ENCODE results near the gene TNFSF15. TPM values are rescaled to one million over a fixed set of nuclear protein-coding genes. Genes with fewer than 3 reads are reported as not detected.

TNFSF15 gene
- total RNA-seq, 3 donors from 2014 or later, result 0.32 to 0.53 (median 0.43) TPM

DNA sequence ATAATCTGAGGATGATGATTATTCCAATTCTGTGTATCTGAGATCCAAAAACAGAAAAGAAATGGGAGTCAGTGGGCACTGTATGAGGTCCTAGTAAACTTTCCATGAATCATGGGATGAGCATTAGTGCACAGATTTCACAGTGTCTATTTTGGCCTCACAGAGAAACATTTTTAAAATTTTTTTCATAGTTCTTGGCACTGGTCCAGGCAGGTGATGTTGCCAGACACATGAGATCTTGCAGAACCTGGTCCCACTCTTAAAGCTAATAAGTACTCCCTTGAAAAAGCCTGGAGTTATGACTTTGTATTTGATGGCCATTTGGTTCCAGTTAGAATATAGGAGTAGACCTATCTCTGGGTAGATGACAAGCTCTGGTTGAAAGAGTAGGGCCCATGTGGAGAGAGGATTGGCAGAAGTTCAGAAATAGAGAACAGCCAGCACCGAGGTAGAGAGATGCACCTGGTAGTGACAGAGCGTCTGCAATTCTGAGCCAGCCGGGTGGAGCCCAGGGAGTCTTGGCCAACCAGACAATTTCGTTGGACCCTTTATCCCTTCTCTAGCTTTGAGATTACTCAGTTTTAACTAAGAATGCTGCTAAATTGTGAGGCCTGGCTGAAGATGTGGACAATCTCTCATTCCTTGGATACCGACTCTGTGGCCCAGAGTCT, 6.3 kb upstream of the TNFSF15 start:
- Mint-ChIP-seq H3K27me3 (ENCODE audit: low read depth) (no peaks in the 10 kb centered on the region), H3K4me1 (ENCODE audit: low read depth) (peaks cover 14% of the 10 kb centered on the region), H3K36me3 (ENCODE audit: insufficient read depth) (no peaks in the 10 kb centered on the region), H3K4me3 (no peak overlapping the region), H3K9me3 (no peaks in the 10 kb centered on the region)
- ATAC-seq, result no peak
- DNase-seq, result no peak

- no peaks in the 10 kb centered on the region for H3K27me3 Mint-ChIP-seq (ENCODE audit: low read depth)
- H3K4me1 Mint-ChIP-seq (ENCODE audit: low read depth), result peaks cover 22% of the 10 kb centered on the region
- no peaks in the 10 kb centered on the region for H3K9me3 Mint-ChIP-seq
- ATAC-seq, result no peak
- no peaks in the 10 kb centered on the region for H3K36me3 Mint-ChIP-seq (ENCODE audit: insufficient read depth)
- no peak overlapping the region for H3K4me3 Mint-ChIP-seq
- DNase-seq, result no peak
These were observed 5.5 kb upstream of the TNFSF15 start for GRCh38 chr9:114811301-114811700.

DNA sequence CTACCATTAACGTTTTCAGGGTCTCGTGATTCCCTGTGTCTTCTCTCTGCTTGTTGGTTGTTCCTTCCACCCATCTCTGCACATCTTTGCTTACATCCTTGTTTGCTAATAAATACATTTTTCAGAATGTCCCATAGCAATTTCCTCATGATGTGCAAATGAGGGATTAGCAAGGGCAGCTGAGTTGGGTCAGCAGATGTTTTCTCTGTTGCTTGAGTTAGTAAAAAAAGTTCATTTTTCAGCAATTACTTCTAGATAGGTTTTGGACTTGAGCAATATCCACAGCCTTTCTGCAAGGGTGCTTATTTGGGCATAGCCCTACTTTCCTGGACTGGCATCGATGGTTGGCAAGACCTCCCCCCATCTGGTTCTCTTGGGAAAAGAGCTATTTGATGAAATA, 4.8 kb upstream of the TNFSF15 start:
- no peaks in the 10 kb centered on the region for H3K9me3 Mint-ChIP-seq

DNA sequence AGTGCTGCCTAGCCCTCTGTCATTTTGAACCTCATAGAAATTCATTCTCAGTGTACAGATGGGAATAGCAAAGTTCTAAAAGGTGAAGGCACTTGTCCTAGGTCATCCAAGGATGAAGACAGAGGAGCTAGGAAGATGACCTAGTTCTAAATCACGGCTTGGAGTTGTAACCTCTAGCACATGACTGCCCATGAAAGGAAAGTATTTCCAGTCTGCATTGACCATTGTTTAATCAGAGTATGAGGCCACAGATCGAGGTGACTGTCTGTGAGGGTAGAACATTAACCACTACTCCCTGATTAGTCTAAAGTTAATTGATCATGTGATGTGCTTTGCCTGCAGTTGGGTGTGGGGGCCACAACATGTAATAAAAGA, 674 bp upstream of the TNFSF15 start:
- H3K4me1 Mint-ChIP-seq (ENCODE audit: low read depth), result peaks cover 28% of the 10 kb centered on the region

More for the DNA sequence above, 4.8 kb upstream of the TNFSF15 start:
- Mint-ChIP-seq H3K4me1 (ENCODE audit: low read depth) (peaks cover 29% of the 10 kb centered on the region), H3K4me3 (no peak overlapping the region), H3K36me3 (ENCODE audit: insufficient read depth) (no peaks in the 10 kb centered on the region), H3K27me3 (ENCODE audit: low read depth) (no peaks in the 10 kb centered on the region)
- ATAC-seq (no peak), DNase-seq (no peak)

GRCh38 chr9:114804505-114804904, 1.3 kb downstream of the TNFSF15 start:
- peaks cover 28% of the 10 kb centered on the region for H3K4me1 Mint-ChIP-seq (ENCODE audit: low read depth)
- DNase-seq (no peak), ATAC-seq (no peak)
- peaks cover 2% of the 10 kb centered on the region for H3K27me3 Mint-ChIP-seq (ENCODE audit: low read depth)
- no peaks in the 10 kb centered on the region for H3K9me3 Mint-ChIP-seq
- no peak overlapping the region for H3K4me3 Mint-ChIP-seq
- H3K36me3 Mint-ChIP-seq (ENCODE audit: insufficient read depth), result no peaks in the 10 kb centered on the region

More for the DNA sequence above, 674 bp upstream of the TNFSF15 start:
- ATAC-seq, result peak; percentile 25 to 27
- Mint-ChIP-seq H3K9me3 (no peaks in the 10 kb centered on the region), H3K4me3 (peak overlapping the region; percentile 44), H3K27me3 (ENCODE audit: low read depth) (no peaks in the 10 kb centered on the region), H3K36me3 (ENCODE audit: insufficient read depth) (no peaks in the 10 kb centered on the region)
- DNase-seq, result no peak

- H3K27me3 Mint-ChIP-seq (ENCODE audit: low read depth), result peaks cover 2% of the 10 kb centered on the region
- H3K9me3 Mint-ChIP-seq, result no peaks in the 10 kb centered on the region
- H3K4me3 Mint-ChIP-seq, result no peak overlapping the region
These were observed 2.2 kb downstream of the TNFSF15 start for GRCh38 chr9:114803479-114804265.

GRCh38 chr9:114799925-114800324, 5.9 kb downstream of the TNFSF15 start:
- H3K36me3 Mint-ChIP-seq (ENCODE audit: insufficient read depth), result no peaks in the 10 kb centered on the region
- no peak for DNase-seq
- peaks cover 2% of the 10 kb centered on the region for H3K27me3 Mint-ChIP-seq (ENCODE audit: low read depth)
- H3K4me1 Mint-ChIP-seq (ENCODE audit: low read depth), result peaks cover 2% of the 10 kb centered on the region
- no peak overlapping the region for H3K4me3 Mint-ChIP-seq
- H3K9me3 Mint-ChIP-seq, result no peaks in the 10 kb centered on the region
- no peak for ATAC-seq

More at GRCh38 chr9:114803479-114804265, 2.2 kb downstream of the TNFSF15 start:
- Mint-ChIP-seq H3K36me3 (ENCODE audit: insufficient read depth) (no peaks in the 10 kb centered on the region), H3K4me1 (ENCODE audit: low read depth) (peaks cover 28% of the 10 kb centered on the region)
- ATAC-seq, result no peak
- DNase-seq, result no peak

DNA sequence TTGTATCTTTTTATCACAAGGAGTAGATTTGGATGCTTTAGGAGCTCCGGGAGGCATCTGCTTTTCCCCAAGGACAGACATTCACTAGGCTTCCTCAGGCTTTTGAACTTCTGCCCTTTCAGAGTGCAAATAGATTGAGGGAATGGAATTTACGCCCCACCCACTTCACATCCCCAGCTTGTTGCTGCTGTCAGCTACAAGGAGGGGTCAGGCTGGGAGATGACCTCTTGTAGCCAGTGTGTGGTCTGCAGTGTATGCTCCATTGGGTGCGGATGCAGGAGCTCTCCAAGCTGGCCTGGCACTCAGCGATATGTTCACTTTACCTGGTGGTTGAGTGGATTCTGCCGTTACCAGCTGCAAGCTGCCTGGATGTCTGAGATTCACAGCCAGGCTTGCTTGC, 6.4 kb downstream of the TNFSF15 start:
- DNase-seq, result no peak

GRCh38 chr9:114798780-114799427, 6.9 kb downstream of the TNFSF15 start:
- Mint-ChIP-seq H3K4me1 (ENCODE audit: low read depth) (no peaks in the 10 kb centered on the region), H3K4me3 (no peak overlapping the region), H3K27me3 (ENCODE audit: low read depth) (peaks cover 2% of the 10 kb centered on the region), H3K9me3 (no peaks in the 10 kb centered on the region), H3K36me3 (ENCODE audit: insufficient read depth) (no peaks in the 10 kb centered on the region)
- ATAC-seq (no peak), DNase-seq (no peak)

More for the DNA sequence above, 6.4 kb downstream of the TNFSF15 start:
- Mint-ChIP-seq H3K27me3 (ENCODE audit: low read depth) (peaks cover 2% of the 10 kb centered on the region), H3K4me1 (ENCODE audit: low read depth) (no peaks in the 10 kb centered on the region), H3K9me3 (no peaks in the 10 kb centered on the region), H3K36me3 (ENCODE audit: insufficient read depth) (no peaks in the 10 kb centered on the region), H3K4me3 (no peak overlapping the region)
- ATAC-seq, result no peak

DNA sequence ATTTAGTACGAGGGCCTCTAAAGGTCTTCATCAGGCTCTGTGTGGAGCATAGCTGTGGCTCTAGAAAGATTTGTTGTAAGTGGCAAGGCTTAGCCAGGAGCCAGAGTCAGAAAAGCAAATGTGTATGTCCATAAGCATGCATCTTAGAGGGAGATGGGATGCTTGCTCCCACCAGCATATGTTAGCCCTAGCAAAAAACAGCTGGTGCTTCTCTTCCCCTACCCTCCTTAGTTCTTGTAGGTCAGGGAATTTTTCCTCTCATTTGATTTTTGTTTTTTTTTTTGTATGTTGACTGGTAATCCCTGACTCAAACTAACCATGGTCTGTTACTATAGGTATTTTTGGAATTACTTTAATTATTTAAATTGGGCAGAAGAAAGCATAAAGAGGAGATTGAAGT, 7.7 kb downstream of the TNFSF15 start:
- Mint-ChIP-seq H3K4me1 (ENCODE audit: low read depth) (no peaks in the 10 kb centered on the region), H3K9me3 (no peaks in the 10 kb centered on the region), H3K27me3 (ENCODE audit: low read depth) (peaks cover 2% of the 10 kb centered on the region), H3K36me3 (ENCODE audit: insufficient read depth) (no peaks in the 10 kb centered on the region), H3K4me3 (no peak overlapping the region)
- ATAC-seq (no peak), DNase-seq (no peak)

DNA sequence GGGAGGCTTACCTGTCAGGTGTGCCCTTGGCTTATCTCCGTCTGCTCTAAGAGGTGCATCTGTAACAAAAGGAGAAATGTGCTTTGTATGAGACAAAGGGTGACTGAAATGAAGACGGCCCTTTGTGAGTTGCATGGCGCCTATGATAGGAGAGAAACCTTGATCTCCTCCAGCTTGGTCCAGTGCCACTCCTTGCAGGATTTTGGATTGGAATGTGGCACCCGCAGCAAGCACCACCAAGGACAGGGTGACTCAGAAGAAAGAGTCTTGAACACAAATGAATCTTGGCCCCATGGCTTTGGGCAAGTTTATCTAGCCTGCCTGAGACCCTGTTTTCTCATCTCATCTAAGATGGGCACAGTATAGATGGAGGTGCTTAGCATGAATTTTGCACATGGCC, 13.4 kb downstream of the TNFSF15 start:
- no peak for DNase-seq
- no peaks in the 10 kb centered on the region for H3K36me3 Mint-ChIP-seq (ENCODE audit: insufficient read depth)
- no peaks in the 10 kb centered on the region for H3K27me3 Mint-ChIP-seq (ENCODE audit: low read depth)
- H3K4me1 Mint-ChIP-seq (ENCODE audit: low read depth), result no peaks in the 10 kb centered on the region
- H3K4me3 Mint-ChIP-seq, result no peak overlapping the region
- no peak for ATAC-seq
- H3K9me3 Mint-ChIP-seq, result no peaks in the 10 kb centered on the region

DNA sequence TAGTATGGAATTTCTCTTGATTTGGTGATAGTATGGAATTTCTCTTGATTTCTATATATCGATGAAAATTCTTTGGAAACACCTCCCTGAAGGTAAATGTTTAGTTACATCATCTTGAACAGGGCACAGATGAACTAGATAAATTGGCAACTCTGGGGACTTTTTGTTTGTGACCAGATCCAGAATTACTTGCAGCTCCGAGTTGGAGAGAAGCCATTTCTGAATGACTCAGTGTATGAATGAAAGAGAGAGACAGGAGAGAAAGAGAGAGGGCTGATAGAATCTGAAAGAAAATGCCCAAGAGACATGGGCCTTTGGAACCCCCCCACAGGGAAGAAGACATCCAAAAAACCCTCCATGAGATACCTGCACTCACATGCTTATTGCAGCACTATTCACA, 14.1 kb downstream of the TNFSF15 start:
- Mint-ChIP-seq H3K4me1 (ENCODE audit: low read depth) (no peaks in the 10 kb centered on the region), H3K9me3 (no peaks in the 10 kb centered on the region), H3K27me3 (ENCODE audit: low read depth) (no peaks in the 10 kb centered on the region), H3K36me3 (ENCODE audit: insufficient read depth) (no peaks in the 10 kb centered on the region), H3K4me3 (no peak overlapping the region)
- ATAC-seq (no peak), DNase-seq (no peak)

DNA sequence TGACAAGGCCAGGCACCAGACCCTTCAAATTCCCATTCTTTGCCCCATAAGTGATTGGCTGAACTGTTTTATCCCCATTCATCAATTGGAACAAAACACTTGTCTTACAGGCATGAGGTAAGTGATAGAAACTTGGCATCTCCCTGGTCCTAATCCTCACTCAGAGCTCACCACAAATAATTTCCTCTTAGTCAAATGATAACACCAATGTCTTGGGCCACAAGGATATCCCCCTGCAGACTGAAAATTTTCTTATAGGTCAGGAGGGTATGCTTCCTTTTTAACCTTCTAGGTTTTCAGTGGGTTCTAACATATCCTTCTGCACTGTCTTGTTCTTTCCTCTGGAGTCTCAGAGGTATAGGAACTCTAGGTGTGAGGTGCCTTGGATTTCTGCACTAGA, 14.5 kb downstream of the TNFSF15 start:
- Mint-ChIP-seq H3K4me3 (no peak overlapping the region), H3K27me3 (ENCODE audit: low read depth) (no peaks in the 10 kb centered on the region), H3K9me3 (no peaks in the 10 kb centered on the region), H3K4me1 (ENCODE audit: low read depth) (no peaks in the 10 kb centered on the region), H3K36me3 (ENCODE audit: insufficient read depth) (no peaks in the 10 kb centered on the region)
- ATAC-seq (no peak), DNase-seq (no peak)

DNA sequence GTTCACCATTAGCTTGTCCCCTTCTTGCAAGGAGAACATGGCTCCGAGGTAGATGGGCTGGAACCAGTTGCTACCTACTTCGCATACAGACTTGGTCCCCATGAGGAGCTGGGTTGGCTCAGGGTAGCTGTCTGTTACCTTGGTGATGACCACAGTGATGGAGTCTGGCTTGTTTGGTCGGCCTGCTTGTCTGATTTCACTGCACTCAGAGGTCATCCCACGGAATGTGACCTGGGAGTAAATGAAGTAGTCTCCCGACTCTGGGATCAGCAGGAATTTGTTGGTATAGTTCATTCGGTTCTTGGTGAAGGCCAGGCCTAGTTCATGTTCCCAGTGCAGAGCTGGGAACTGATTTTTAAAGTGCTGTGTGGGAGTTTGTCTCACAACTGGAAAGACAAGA, 15.3 kb downstream of the TNFSF15 start:
- H3K27me3 Mint-ChIP-seq (ENCODE audit: low read depth), result no peaks in the 10 kb centered on the region
- H3K4me3 Mint-ChIP-seq, result no peak overlapping the region
- ATAC-seq (no peak), DNase-seq (no peak)
- H3K4me1 Mint-ChIP-seq (ENCODE audit: low read depth), result no peaks in the 10 kb centered on the region
- H3K36me3 Mint-ChIP-seq (ENCODE audit: insufficient read depth), result no peaks in the 10 kb centered on the region
- H3K9me3 Mint-ChIP-seq, result no peaks in the 10 kb centered on the region

GRCh38 chr9:114789006-114789405, 16.8 kb downstream of the TNFSF15 start:
- Mint-ChIP-seq H3K4me1 (ENCODE audit: low read depth) (peaks cover 2% of the 10 kb centered on the region), H3K9me3 (no peaks in the 10 kb centered on the region), H3K27me3 (ENCODE audit: low read depth) (no peaks in the 10 kb centered on the region), H3K4me3 (no peak overlapping the region), H3K36me3 (ENCODE audit: insufficient read depth) (no peaks in the 10 kb centered on the region)
- no peak for ATAC-seq
- no peak for DNase-seq

All from activated T-cell treated with anti-CD3 and anti-CD28 coated beads, Interleukin-2, amount 50 U/mL, for 4 hours (primary cell).